ENCODE measurements around the gene DCXR.
A peak's percentile ranks its signal among the peaks of the same experiment; 100 is the strongest.

DCXR gene

GRCh38 chr17:82022310-82022980, 15.1 kb downstream of the DCXR start, which contains the start of gene CENPX (continued):
- TF ChIP-seq INSM2 (tag by site-specific recombination; IDR thresholded peaks at IDR 0.05) (no peak), TCF7L2 (IDR thresholded peaks at IDR 0.05; ENCODE audit: borderline replicate concordance, low read depth, low read length) (no peak), ZNF37A (tag by site-specific recombination; IDR thresholded peaks at IDR 0.05) (no peak), ZNF132 (tag by site-specific recombination; IDR thresholded peaks at IDR 0.05; ENCODE audit: borderline replicate concordance) (no peak), ZNF354C (tag by site-specific recombination; IDR thresholded peaks at IDR 0.05; ENCODE audit: borderline replicate concordance, low read depth) (no peak), ZNF510 (tag by site-specific recombination; IDR thresholded peaks at IDR 0.05; ENCODE audit: insufficient replicate concordance) (no peak), IKZF3 (tag by site-specific recombination; IDR thresholded peaks at IDR 0.05) (no peak), ZNF558 (tag by site-specific recombination; IDR thresholded peaks at IDR 0.05) (no peak), FEZF1 (tag by site-specific recombination; IDR thresholded peaks at IDR 0.05) (no peak), ZFP37 (tag by site-specific recombination; IDR thresholded peaks at IDR 0.05) (0 out of 2 replicates have a peak, but pooled peaks have one; percentile 19), ZNF184 (tag by site-specific recombination; IDR thresholded peaks at IDR 0.05) (no peak), ZNF416 (tag by site-specific recombination; IDR thresholded peaks at IDR 0.05) (no peak), ZNF626 (tag by site-specific recombination; IDR thresholded peaks at IDR 0.05) (no peak), ZSCAN30 (tag by site-specific recombination; IDR thresholded peaks at IDR 0.05) (no peak), ZNF302 (tag by site-specific recombination; IDR thresholded peaks at IDR 0.05; ENCODE audit: low read depth) (no peak), ZNF610 (tag by site-specific recombination; IDR thresholded peaks at IDR 0.05; ENCODE audit: borderline replicate concordance) (0 out of 2 replicates have a peak, but pooled peaks have one; percentile 45), ZNF777 (tag by site-specific recombination; IDR thresholded peaks at IDR 0.05; ENCODE audit: borderline replicate concordance) (no peak), ZBTB10 (tag by site-specific recombination; IDR thresholded peaks at IDR 0.05) (peak; percentile 53; the same call in 1 of the 2 replicates), ZBTB7A (tag by site-specific recombination; IDR thresholded peaks at IDR 0.05; ENCODE audit: low read depth) (peak; percentile 97), PBX3 (CRISPR knock-in tag; IDR thresholded peaks at IDR 0.05) (peak; percentile 82; the same call in 1 of the 2 replicates), ZBTB6 (tag by site-specific recombination; IDR thresholded peaks at IDR 0.05) (peak; percentile 38; the same call in 1 of the 2 replicates), ZNF10 (tag by site-specific recombination; IDR thresholded peaks at IDR 0.05) (peak; percentile 41; the same call in 1 of the 2 replicates), ZBTB26 (tag by site-specific recombination; optimal IDR thresholded peaks at IDR 0.05) (peak; percentile 93), ZNF18 (tag by site-specific recombination; IDR thresholded peaks at IDR 0.05) (no peak), ZSCAN16 (tag by site-specific recombination; IDR thresholded peaks at IDR 0.05) (0 out of 2 replicates have a peak, but pooled peaks have one; percentile 15), ZNF514 (tag by site-specific recombination; IDR thresholded peaks at IDR 0.05) (no peak), ZNF580 (tag by site-specific recombination; IDR thresholded peaks at IDR 0.05) (no peak), ZNF501 (tag by site-specific recombination; IDR thresholded peaks at IDR 0.05) (no peak)
